ENCODE measurements around the gene DGKG.

- TF ChIP-seq FOXK2 (IDR thresholded peaks at IDR 0.05), result no peak
- TF ChIP-seq SUZ12 (IDR thresholded peaks at IDR 0.05), result no peak
- no peak for TF ChIP-seq ELF4 (IDR thresholded peaks at IDR 0.05)
- no peak for TF ChIP-seq HDGF (IDR thresholded peaks at IDR 0.05; ENCODE audit: borderline replicate concordance)
- no peak for TF ChIP-seq FOXA1 (IDR thresholded peaks at IDR 0.05)
- no peak for TF ChIP-seq BHLHE40 (IDR thresholded peaks at IDR 0.05; ENCODE audit: borderline replicate concordance)
These were observed 250.8 kb downstream of the DGKG start for GRCh38 chr3:186110975-186111974.
